ENCODE results near the gene PIMREG.

PIMREG gene, protein sequence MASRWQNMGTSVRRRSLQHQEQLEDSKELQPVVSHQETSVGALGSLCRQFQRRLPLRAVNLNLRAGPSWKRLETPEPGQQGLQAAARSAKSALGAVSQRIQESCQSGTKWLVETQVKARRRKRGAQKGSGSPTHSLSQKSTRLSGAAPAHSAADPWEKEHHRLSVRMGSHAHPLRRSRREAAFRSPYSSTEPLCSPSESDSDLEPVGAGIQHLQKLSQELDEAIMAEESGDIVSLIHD

DNA sequence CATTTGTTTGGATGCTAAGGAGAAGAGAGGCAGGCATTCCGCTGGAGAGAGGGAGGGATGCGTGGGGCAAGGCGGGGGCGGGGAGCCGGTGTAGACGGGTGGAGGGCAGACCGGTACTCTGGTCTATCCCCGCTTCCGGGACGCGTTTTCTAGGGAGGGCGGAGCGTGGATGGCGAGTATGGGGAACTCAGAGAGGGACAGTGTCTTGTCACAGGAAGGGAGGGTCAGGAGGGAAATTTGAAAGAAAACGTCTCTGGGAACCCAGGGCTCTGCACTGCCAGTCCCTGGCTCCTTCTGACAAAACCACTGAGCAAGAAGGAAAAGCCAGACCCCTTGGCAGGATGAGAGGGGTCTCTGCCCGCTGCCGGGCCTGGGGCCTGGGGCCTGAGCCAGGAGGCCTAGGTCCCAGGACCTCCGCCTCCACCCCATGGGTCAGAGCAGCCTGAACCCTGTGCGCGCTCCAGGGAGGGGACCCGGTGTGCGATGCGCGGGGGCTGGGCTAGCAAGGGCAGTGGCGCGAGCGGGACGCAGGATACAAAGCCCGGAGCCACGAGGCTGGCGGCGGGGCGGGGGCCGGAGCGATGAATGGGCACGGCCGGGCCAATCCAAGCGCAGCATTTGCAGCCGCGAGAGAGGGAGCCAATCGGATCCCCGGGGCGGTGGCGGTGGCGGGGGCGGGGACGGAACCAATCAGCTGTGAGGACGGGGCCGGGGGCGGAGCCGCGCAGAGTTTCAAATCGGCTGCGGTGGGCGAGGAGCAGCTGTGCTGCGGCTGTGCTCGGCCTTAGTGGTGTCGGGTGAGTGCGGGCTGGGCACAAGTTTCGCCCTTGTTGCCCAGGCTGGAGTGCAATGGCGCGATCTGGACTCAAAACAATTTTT lies at the start of gene PIMREG:
PIMREG (plus strand) TSS at position 764 of the 879 bp plus-strand sequence. CDS start 656 bp downstream, outside the sequence.
- in situ Hi-C loops (cut with MboI; ENCODE audit: low pct_unique_long_range_greater_than_20kb, low sequenced_read_pairs, unreplicated experiment), result loop anchor here (25.0 kb wide), 1 partner anchor 732 kb away; no protein-coding TSS in a partner anchor
- DNase-seq (ENCODE audit: low spot score), result peak; percentile 97
- TF ChIP-seq, protein P1, sequence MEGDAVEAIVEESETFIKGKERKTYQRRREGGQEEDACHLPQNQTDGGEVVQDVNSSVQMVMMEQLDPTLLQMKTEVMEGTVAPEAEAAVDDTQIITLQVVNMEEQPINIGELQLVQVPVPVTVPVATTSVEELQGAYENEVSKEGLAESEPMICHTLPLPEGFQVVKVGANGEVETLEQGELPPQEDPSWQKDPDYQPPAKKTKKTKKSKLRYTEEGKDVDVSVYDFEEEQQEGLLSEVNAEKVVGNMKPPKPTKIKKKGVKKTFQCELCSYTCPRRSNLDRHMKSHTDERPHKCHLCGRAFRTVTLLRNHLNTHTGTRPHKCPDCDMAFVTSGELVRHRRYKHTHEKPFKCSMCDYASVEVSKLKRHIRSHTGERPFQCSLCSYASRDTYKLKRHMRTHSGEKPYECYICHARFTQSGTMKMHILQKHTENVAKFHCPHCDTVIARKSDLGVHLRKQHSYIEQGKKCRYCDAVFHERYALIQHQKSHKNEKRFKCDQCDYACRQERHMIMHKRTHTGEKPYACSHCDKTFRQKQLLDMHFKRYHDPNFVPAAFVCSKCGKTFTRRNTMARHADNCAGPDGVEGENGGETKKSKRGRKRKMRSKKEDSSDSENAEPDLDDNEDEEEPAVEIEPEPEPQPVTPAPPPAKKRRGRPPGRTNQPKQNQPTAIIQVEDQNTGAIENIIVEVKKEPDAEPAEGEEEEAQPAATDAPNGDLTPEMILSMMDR (IDR thresholded peaks at IDR 0.05; ENCODE audit: extremely low read depth, insufficient read depth, missing control alignments), result no peak

DNA sequence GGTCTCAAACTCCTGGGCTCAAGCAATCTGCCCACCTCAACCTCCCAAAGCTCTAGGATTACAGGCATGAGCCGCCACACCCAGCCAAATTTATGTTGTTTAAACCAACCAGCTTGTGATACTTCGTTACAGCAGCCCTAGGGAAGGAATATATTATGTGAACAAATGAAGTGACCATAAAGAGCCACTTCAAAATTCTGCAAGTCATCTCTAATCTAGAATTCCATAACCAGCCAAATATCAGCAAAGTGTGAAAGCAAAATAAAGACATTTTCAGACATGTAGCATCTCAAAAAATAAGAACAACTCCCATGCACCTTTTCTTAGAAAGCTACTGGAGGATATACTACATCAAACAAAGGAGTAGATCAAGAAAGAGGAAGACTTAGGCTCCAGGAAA lies 45.3 kb upstream of the PIMREG start:
- DNase-seq (ENCODE audit: low spot score), result no peak
- in situ Hi-C loops (cut with MboI; ENCODE audit: low pct_unique_long_range_greater_than_20kb, low sequenced_read_pairs, unreplicated experiment), result no loop called here
- TF ChIP-seq, protein P1 (IDR thresholded peaks at IDR 0.05; ENCODE audit: extremely low read depth, insufficient read depth, missing control alignments), result no peak

DNA sequence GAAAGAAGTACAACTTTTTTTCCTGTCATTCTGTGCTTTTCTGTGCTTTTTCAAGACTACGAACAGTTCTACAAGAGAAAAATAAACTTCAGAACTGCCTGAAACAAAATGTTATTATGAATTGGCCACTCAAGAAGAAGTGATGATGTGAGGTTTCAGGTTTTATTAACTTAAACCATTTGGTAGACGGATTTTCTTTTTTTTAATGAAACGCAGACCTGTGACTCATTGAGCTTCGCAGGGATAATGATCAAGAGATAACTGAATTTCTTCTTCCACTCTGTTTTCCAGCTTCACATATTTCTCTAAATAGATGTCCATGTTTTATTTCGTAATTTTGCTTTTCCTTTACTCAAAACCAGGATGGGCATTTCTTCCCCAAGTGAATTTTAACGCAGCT lies 42.0 kb upstream of the PIMREG start:
- in situ Hi-C loops (cut with MboI; ENCODE audit: low pct_unique_long_range_greater_than_20kb, low sequenced_read_pairs, unreplicated experiment), result no loop called here
- TF ChIP-seq, protein P1 (IDR thresholded peaks at IDR 0.05; ENCODE audit: extremely low read depth, insufficient read depth, missing control alignments), result no peak
- DNase-seq (ENCODE audit: low spot score), result no peak

DNA sequence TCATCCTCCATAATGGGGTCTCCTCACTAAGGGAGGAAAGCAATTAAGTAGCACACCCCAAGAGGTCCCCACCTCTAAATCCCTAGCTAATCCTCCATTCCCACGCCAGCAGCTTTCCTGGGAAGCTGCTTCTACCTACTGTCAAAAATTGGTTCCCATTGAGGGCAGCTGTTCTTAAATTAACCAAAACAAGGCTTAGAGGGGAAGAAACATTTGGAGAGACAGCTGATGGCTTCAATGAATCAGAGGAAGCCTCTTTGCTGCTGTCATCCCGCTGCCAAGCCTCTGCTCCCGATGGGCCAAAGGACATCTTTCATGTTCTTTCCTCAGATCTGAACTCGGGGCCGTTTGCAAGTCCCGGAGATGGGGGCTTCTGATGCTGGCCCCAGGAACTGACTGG lies 36.0 kb upstream of the PIMREG start:
- in situ Hi-C loops (cut with MboI; ENCODE audit: low pct_unique_long_range_greater_than_20kb, low sequenced_read_pairs, unreplicated experiment), result no loop called here
- TF ChIP-seq, protein P1 (IDR thresholded peaks at IDR 0.05; ENCODE audit: extremely low read depth, insufficient read depth, missing control alignments), result no peak
- no peak for DNase-seq (ENCODE audit: low spot score)

DNA sequence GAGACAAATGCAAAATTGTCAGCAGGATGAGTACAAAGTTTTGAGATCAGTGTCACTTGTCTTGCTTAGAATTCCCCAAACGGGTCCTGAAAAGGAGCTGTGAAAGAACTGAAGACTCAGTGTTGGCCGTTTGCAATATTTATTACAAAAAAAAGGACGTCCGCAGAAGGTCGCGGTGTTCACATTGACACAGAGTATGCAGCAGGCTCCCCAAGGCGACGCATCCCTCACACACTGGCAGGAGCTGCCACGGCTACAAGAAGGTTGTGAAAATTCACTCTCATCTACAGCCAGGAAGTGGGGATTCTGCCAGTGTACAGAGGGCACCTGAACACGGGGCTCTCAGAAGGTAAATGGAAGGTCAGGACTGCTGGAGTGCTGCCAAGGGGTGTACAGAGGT lies 35.5 kb upstream of the PIMREG start:
- TF ChIP-seq, protein P1 (IDR thresholded peaks at IDR 0.05; ENCODE audit: extremely low read depth, insufficient read depth, missing control alignments), result no peak
- DNase-seq (ENCODE audit: low spot score), result no peak
- in situ Hi-C loops (cut with MboI; ENCODE audit: low pct_unique_long_range_greater_than_20kb, low sequenced_read_pairs, unreplicated experiment), result no loop called here

DNA sequence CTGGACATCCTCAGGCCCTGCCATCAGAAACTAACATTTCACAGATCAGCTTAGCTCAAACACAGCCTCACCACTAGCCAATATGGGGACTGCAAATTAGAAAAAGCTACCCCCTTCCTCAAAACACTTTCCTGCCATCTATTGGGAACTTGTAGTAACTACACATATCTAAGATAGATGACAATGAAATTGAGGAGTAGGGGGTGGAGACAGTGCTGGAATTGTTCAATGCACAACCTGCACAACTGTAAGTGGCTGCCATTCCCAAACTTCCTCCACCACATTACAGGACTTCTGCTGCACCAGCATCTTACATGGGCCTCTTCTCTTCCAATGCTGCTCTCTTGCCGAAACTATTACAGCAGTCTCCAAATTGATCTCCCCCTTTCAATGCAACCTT lies 31.2 kb upstream of the PIMREG start:
- TF ChIP-seq, protein P1 (IDR thresholded peaks at IDR 0.05; ENCODE audit: extremely low read depth, insufficient read depth, missing control alignments), result peak; percentile 35
- DNase-seq (ENCODE audit: low spot score), result peak; percentile 70
- in situ Hi-C loops (cut with MboI; ENCODE audit: low pct_unique_long_range_greater_than_20kb, low sequenced_read_pairs, unreplicated experiment), result loop anchor here (10.0 kb wide), 1 partner anchor 818 kb away; no protein-coding TSS in a partner anchor
